KMS-11 (cell line): ENCODE measurements around the gene SLC15A5.

Source experiments
- H2AFZ ChIP-seq: fragments of 200-600 bp; sonication (generic); 2 replicates; pipeline ENCODE4 v1.6.1; 2016; ENCODE audit warnings: antibody characterized with exemption, mixed run types, low read depth
- H3K27ac ChIP-seq: fragments of 200-600 bp; sonication (generic); 2 replicates; pipeline ENCODE4 v1.6.1; 2016; ENCODE audit warnings: mild to moderate bottlenecking, mixed run types
- H3K27me3 ChIP-seq: fragments of 200-600 bp; sonication (generic); 2 replicates; pipeline ENCODE4 v1.6.1; 2017; ENCODE audit warnings: mild to moderate bottlenecking, low read depth, mixed run types, moderate library complexity; ENCODE audit not compliant: insufficient read depth
- H3K36me3 ChIP-seq: fragments of 200-600 bp; sonication (generic); 2 replicates; pipeline ENCODE4 v1.6.1; 2017; ENCODE audit warnings: mild to moderate bottlenecking, mixed run types; ENCODE audit not compliant: insufficient read depth
- H3K4me1 ChIP-seq: fragments of 200-600 bp; sonication (generic); 2 replicates; pipeline ENCODE4 v1.6.1; 2016; ENCODE audit warnings: mild to moderate bottlenecking, low read depth, mixed run types; ENCODE audit not compliant: poor library complexity, severe bottlenecking
- H3K4me2 ChIP-seq: fragments of 200-600 bp; sonication (generic); 2 replicates; pipeline ENCODE4 v1.7.0; 2016; ENCODE audit warnings: mild to moderate bottlenecking, mixed run types
- H3K4me3 ChIP-seq: fragments of 200-600 bp; sonication (generic); IDR thresholded peaks from 2 replicates; pipeline ENCODE4 v1.6.1; 2017; ENCODE audit warnings: low read depth, low read length, mixed read lengths; ENCODE audit not compliant: insufficient read depth
- H3K79me2 ChIP-seq: fragments of 200-600 bp; sonication (generic); 2 replicates; pipeline ENCODE4 v1.6.1; 2016; ENCODE audit warnings: low read depth, mixed run types; ENCODE audit not compliant: insufficient read depth
- H3K9ac ChIP-seq: fragments of 200-600 bp; sonication (generic); 2 replicates; pipeline ENCODE4 v1.6.1; 2016; ENCODE audit warnings: mild to moderate bottlenecking, mixed run types
- H4K20me1 ChIP-seq: fragments of 200-600 bp; sonication (generic); 2 replicates; pipeline ENCODE4 v1.6.1; 2016; ENCODE audit warnings: mild to moderate bottlenecking, mixed run types; ENCODE audit not compliant: insufficient read depth
- TF ChIP-seq, protein P1 (sequence below): fragments of 200-600 bp; sonication (generic); conservative IDR thresholded peaks from 2 replicates; pipeline ENCODE4 v1.6.1; 2017; ENCODE audit warnings: low read depth, mild to moderate bottlenecking, antibody characterized with exemption, low read length, moderate library complexity, mixed read lengths

Gene SLC15A5

DNA sequence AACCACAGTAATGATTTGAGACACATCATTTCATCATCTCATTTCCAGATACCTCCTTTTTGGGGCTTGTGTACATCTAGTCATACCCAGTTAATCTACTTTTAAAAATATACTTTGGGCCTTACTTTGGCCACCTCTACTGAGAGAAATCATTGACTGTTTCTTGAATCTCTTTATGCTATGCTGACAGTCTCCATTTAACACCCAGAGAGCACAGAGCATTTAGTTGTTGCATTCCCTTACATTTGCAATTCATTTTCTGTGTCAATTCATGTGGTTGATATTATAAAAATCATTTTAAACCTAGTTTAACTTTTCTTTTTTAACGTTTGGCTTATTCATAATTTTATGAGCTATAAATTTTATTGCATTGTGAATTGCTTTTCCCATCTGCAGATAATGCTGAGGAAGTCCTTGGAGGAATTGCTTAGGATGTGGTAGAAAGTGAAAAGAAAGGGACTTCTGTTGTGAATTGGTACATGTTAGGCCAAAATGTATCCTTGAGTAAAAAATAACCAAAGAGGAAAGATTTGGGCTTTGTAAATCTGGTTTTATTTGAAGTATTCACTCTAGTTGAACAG, 17.0 kb upstream of the SLC15A5 start:
- Histone ChIP-seq H3K9ac (no peak overlapping the region), H3K36me3 (no peaks in the 10 kb centered on the region), H3K27ac (no peak overlapping the region), H3K4me2 (no peak overlapping the region), H4K20me1 (no peaks in the 10 kb centered on the region), H3K79me2 (no peaks in the 10 kb centered on the region), H3K4me3 (no peak overlapping the region), H3K4me1 (no peaks in the 10 kb centered on the region), H2AFZ (no peak overlapping the region), H3K27me3 (no peaks in the 10 kb centered on the region)
- TF ChIP-seq, protein P1, sequence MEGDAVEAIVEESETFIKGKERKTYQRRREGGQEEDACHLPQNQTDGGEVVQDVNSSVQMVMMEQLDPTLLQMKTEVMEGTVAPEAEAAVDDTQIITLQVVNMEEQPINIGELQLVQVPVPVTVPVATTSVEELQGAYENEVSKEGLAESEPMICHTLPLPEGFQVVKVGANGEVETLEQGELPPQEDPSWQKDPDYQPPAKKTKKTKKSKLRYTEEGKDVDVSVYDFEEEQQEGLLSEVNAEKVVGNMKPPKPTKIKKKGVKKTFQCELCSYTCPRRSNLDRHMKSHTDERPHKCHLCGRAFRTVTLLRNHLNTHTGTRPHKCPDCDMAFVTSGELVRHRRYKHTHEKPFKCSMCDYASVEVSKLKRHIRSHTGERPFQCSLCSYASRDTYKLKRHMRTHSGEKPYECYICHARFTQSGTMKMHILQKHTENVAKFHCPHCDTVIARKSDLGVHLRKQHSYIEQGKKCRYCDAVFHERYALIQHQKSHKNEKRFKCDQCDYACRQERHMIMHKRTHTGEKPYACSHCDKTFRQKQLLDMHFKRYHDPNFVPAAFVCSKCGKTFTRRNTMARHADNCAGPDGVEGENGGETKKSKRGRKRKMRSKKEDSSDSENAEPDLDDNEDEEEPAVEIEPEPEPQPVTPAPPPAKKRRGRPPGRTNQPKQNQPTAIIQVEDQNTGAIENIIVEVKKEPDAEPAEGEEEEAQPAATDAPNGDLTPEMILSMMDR, result no peak

DNA sequence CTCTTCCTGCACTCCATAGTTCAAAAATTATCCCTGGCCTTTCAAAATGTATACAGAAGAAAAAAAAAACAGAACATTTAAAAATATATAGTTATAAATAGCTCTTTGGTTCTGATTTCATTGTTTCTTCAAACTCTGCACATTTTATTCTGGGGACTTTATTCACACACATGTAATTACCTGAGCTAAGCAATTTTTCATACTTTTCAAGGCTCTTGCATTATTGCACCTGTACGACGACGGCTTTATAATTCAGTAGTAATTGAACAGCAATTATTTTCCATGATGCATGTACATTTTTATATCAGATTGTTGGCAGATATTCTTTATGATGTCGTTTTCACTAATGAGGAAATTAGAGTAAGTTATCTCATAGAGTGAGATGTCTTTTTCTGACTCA, 13.5 kb upstream of the SLC15A5 start:
- Histone ChIP-seq H3K79me2 (no peaks in the 10 kb centered on the region), H3K4me2 (no peak overlapping the region), H3K27me3 (no peaks in the 10 kb centered on the region), H4K20me1 (no peaks in the 10 kb centered on the region), H2AFZ (no peak overlapping the region), H3K36me3 (no peaks in the 10 kb centered on the region), H3K27ac (no peak overlapping the region), H3K4me1 (no peaks in the 10 kb centered on the region), H3K9ac (no peak overlapping the region), H3K4me3 (no peak overlapping the region)
- TF ChIP-seq, protein P1, result no peak

DNA sequence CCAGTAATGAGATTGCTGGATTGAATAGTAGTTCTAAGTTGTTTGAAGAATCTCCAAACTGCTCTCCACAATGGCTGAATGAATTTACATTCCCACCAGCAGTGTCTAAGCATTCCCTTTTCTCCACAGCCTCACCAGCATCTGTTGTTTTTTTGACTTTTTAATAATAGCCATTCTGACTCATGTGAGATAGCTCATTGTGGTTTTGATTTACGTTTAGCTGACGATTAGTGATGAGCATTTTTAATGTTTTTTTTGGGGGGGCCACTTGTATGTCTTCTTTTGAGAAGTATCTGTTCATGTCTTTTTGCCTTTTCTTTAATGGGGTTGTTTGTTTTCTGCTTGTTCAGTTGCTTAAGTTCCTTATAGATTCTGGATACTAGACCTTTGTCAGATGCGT, 8.1 kb upstream of the SLC15A5 start:
- no peak overlapping the region for H2AFZ ChIP-seq
- no peaks in the 10 kb centered on the region for H3K79me2 ChIP-seq
- no peaks in the 10 kb centered on the region for H3K27me3 ChIP-seq
- H3K4me1 ChIP-seq, result no peaks in the 10 kb centered on the region
- H3K4me2 ChIP-seq, result no peak overlapping the region
- H3K4me3 ChIP-seq, result no peak overlapping the region
- TF ChIP-seq, protein P1, result no peak
- H3K36me3 ChIP-seq, result no peaks in the 10 kb centered on the region
- H3K9ac ChIP-seq, result no peak overlapping the region
- no peak overlapping the region for H3K27ac ChIP-seq
- no peaks in the 10 kb centered on the region for H4K20me1 ChIP-seq

DNA sequence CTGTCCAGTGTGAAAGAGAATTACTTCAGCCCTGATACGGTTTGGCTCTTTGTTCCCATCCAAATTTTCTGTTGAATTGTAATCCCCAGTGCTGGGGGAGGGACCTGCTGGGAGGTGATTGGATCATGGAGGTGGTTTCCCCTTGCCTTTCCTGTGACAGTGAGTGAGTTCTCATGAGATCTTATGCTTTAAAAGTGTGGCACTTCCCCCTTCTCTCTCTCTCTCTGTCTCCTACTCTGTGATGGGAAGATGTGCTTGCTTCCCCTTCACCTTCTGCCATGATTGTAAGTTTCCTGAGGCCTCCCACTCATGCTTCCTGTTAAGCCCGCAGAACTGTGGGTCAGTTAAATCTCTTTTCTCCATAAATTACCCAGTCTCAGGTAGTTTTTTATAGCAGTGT, 5.5 kb upstream of the SLC15A5 start:
- Histone ChIP-seq H3K27me3 (no peaks in the 10 kb centered on the region), H4K20me1 (no peaks in the 10 kb centered on the region)
- TF ChIP-seq, protein P1, result no peak

More for the DNA sequence above, 5.5 kb upstream of the SLC15A5 start:
- no peak overlapping the region for H3K9ac ChIP-seq
- H3K4me2 ChIP-seq, result no peak overlapping the region
- H3K4me3 ChIP-seq, result no peak overlapping the region
- no peak overlapping the region for H3K27ac ChIP-seq
- no peaks in the 10 kb centered on the region for H3K36me3 ChIP-seq
- no peaks in the 10 kb centered on the region for H3K79me2 ChIP-seq
- no peak overlapping the region for H2AFZ ChIP-seq
- no peaks in the 10 kb centered on the region for H3K4me1 ChIP-seq
